HG03469 (cell line): ENCODE data around the gene SLX1A.
A peak's percentile ranks its signal among the peaks of the same experiment; 100 is the strongest.
"Not testable (repeated sequence)": the region's sequence is repeated elsewhere in the genome, so short reads cannot be mapped to it uniquely, and the experiment has no call there.

Experiments used
- ATAC-seq: cut with Tn5 transposase; IDR thresholded peaks from one replicate; pipeline ENCODE4 v1.9.1; 2021; ENCODE audit warnings: mild to moderate bottlenecking, moderate library complexity, moderate number of reproducible peaks; ENCODE audit not compliant: unreplicated experiment

Gene SLX1A

GRCh38 chr16:30193615-30194014, at the start of gene SLX1A, which contains the start of gene BOLA2B:
Gene SLX1A, plus strand, starts transcription at chr16:30193875. Its CDS starts 210 bp downstream, at chr16:30194085.
Gene BOLA2B, minus strand, starts transcription at chr16:30193666. Its CDS starts 71 bp downstream, at chr16:30193595.
- ATAC-seq = peak; percentile 78

DNA sequence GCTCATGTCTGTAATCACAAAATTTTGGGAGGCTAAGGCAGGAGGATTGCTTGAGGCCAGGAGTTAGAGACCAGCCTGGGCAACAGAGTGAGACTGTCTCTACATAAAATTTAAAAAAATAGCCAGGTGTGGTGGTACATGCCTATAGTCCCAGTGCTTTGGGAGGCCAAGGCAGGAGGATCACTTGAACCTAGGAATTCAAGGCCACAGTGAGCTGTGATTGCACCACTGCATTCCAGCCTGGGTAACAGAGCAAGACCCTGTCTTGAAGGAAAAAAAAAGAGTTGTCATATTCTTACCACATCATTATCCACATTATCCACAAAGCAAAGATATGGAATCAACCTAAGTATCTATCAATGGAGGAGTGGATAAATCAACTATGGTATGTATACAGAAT, 49.7 kb upstream of the SLX1A start:
- ATAC-seq = no peak

- ATAC-seq = no peak
Measured at GRCh38 chr16:30144917-30145316, 48.8 kb upstream of the SLX1A start.

- ATAC-seq = no peak
Measured at GRCh38 chr16:30145657-30146056, 48.0 kb upstream of the SLX1A start.

GRCh38 chr16:30147843-30148510, 45.7 kb upstream of the SLX1A start:
- ATAC-seq = no peak

DNA sequence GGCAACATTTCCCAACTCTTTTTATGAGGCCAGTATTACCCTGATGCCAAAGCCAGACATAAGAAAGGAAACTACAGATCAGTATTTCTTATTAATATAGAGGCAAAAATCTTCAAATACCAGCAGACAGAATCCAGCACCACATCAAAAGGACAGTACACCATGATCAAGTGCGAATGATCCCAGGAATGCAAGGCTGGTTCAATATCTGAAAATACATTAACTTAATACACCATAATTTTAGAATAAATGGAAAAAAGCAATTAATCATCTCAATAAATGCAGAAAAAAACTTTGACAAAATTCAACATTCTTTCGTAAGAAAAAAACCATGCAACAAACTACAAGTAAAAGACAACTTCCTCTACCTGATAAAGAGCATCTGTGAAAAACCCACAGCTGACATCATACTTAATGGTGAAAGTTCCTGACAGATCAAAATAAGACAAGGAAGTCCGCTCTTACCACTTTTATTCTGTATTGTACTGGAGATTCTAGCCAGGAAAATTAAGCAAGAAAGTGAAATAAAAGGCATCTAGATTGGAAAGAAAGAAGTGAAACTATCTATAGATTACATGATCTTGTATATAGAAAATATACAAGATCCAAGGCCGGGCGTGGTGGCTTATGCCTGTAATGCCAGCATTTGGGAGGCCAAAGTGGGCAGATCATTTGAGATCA, 44.3 kb upstream of the SLX1A start:
- no peak for ATAC-seq

DNA sequence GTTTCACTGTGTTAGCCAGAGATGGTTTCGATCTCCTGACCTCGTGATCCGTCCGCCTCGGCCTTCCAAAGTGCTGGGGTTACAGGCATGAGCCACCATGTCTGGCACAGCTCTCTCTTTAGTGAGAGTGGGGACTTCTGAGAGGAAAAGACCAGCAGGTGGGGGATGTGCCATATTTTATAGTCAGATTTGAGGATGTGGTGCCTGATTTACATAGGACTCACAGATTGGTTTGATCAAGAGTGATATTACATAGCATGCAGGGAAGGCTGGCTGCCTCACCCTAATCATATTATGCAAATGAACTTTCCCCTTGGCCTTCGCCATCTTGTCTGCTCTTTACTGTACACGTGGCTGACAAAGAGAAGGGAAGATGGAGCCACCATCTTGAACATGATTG, 42.6 kb upstream of the SLX1A start:
- ATAC-seq = no peak

- no peak for ATAC-seq
Measured at GRCh38 chr16:30152517-30152916, 41.2 kb upstream of the SLX1A start.

DNA sequence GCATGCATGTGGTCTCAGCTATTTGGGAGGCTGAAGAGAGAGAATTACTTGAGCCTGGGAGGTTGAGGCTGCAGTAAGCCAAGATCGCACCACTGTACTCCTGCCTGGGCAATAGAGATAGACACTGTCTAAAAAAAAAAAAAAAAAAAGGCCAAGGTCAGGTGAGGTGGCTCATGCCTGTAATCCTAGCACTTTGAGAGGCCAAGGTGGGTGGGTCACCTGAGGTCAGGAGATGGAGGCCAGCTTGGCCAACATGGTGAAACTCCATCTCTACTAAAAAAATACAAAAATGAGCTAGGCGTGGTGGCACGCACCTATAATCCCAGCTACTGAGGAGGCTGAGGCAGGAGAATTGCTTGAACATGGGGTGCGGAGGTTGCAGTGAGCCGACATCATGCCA, 38.5 kb upstream of the SLX1A start:
- ATAC-seq = no peak

- no peak for ATAC-seq
Measured at GRCh38 chr16:30157214-30157613, 36.5 kb upstream of the SLX1A start.

GRCh38 chr16:30163538-30163937, 30.1 kb upstream of the SLX1A start:
- no peak for ATAC-seq

- ATAC-seq = peak; percentile 60
Measured at GRCh38 chr16:30166202-30166902, 27.3 kb upstream of the SLX1A start.

GRCh38 chr16:30168746-30169145, 24.9 kb upstream of the SLX1A start:
- not testable (repeated sequence) for ATAC-seq

- ATAC-seq = not testable (repeated sequence)
Measured at GRCh38 chr16:30169416-30169815, 24.3 kb upstream of the SLX1A start.

DNA sequence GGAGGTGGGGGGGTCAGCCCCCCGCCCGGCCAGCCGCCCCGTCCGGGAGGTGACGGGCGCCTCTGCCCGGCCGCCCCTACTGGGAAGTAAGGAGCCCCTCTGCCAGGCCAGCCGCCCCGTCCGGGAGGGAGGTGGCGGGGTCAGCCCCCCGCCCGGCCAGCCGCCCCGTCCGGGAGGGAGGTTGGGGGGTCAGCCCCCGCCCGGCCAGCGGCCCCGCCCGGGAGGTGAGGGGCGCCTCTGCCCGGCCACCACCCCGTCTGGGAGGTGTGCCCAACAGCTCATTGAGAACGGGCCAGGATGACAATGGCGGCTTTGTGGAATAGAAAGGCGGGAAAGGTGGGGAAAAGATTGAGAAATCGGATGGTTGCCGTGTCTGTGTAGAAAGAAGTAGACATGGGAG, 23.5 kb upstream of the SLX1A start:
- ATAC-seq = not testable (repeated sequence)

GRCh38 chr16:30173054-30173453, 20.6 kb upstream of the SLX1A start:
- no peak for ATAC-seq

GRCh38 chr16:30176876-30177275, 16.8 kb upstream of the SLX1A start:
- not testable (repeated sequence) for ATAC-seq

DNA sequence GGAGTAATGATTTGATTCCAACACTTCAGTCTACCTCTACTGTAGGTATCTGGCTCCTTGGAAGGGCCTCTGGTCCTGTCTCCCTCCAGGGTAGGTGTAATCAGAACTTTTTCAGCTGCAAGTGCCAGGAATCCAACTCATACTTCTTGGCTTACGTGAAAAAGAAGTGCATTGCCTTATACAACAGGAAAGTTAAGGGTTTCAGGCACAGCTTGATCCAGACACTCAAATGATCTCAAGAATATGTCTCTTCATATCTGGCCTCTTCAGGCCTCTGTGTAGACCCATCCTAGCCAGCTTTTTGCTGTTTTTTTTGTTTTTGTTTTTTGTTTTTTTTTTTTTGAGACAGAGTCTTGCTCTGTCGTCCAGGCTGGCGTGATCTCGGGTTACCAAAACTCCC, 14.5 kb upstream of the SLX1A start:
- ATAC-seq = no peak

GRCh38 chr16:30179931-30180330, 13.7 kb upstream of the SLX1A start:
- ATAC-seq = no peak

DNA sequence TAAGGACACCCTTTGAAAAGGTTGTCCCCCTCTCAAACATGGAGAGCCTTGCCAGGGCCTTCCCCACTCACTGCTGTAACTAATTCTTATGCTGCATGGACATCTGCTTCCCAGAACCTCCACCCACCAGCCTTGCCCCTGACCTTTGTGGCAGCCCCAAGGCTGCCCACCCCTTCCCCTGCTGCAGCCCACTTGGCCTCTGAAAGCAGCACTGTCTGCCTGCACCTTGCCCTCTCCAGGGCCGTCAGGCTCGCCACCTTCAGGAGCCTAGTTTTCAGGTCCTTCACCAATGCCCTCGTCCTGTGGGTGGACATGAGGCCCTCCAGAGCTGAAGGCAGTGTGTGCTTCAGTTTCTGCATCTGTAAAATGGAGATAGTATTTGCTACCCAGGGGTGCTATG, 12.9 kb upstream of the SLX1A start:
- ATAC-seq = no peak

DNA sequence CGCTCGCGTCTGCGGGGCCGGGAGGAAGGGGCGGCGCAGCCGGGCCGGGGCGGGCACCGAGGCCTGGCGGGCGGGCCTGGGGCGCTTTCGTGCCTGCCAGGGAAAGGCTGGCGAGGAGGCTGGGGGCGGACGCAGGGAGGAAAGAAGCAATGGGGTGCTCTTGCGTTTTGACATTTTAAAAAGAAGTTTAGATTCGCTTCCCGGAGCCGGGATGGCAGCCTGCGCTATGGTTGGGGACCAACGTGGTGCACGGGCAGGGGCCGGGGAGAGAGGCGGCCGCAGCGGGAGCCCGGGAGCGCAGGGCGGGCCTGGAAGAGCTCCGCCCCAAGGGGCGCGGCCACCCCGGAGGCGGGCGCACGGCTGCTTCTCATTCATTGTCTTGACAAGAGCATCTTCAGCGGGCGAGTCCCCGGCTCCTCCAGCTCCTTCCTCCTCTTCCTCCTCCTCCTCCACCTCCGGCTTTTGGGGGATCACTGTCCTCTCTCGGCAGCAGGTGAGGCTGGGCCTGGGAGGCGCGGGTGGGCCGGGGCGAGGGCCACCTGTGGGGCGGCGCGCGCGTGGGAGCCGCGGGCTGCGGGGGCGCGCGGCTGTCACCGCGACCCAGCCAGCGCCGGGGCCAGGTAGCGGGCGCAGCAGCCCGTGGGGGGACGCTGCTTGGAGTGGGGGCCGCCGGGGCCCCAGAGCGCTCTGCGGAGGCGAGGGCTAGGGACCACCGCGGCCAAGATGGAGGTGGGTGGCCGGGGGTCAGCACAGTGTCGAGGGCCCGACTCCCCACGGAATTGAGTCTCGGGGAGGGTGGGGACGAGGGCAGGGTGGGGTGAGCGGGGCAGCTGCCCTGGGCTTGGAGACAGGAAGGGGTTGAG, 10.2 kb upstream of the SLX1A start, which contains the start of gene CORO1A:
CORO1A (plus strand) TSS at position 370 of the 863 bp plus-strand sequence. CDS start 1,608 bp downstream, outside the sequence.
- ATAC-seq = no peak
